A673 (cell line): Measurements from ENCODE around the gene LHFPL6.

Experiments
- CTCF ChIP-seq: fragments of 300-800, 200-600 bp; sonication (generic); conservative IDR thresholded peaks from 2 replicates; pipeline ENCODE4 v1.5.1; 2017; ENCODE audit warnings: low read depth, mild to moderate bottlenecking, antibody characterized with exemption, low read length, moderate library complexity, mixed read lengths
- EZH2 ChIP-seq: fragments of 200-600 bp; sonication (generic); IDR thresholded peaks from 2 replicates; pipeline ENCODE4 v1.6.1; 2017; ENCODE audit warnings: borderline replicate concordance, low read depth, mild to moderate bottlenecking, mixed read lengths, antibody characterized with exemption, low read length; ENCODE audit not compliant: poor library complexity, severe bottlenecking

GRCh38 chr13:39374741-39375189, 228.2 kb downstream of the LHFPL6 start:
- no peak for TF ChIP-seq CTCF
- no peak for TF ChIP-seq EZH2
